ENCODE data around the gene OLFM4. TPM values are rescaled to one million over a fixed set of nuclear protein-coding genes. Genes with fewer than 3 reads are reported as not detected.

Gene OLFM4
- polyA plus RNA-seq, 1 donor: 80.0 TPM

GRCh38 chr13:53041968-53042516 is 13.4 kb downstream of the OLFM4 start:
- H3K4me1 ChIP-seq (ENCODE audit: control insufficient read depth, insufficient read depth, low read length): no peaks in the 10 kb centered on the region
- H3K4me3 ChIP-seq (ENCODE audit: low read length): no peak overlapping the region
- WGBS (ENCODE audit: insufficient coverage, low lambda C conversion rate): no CpG with 5 or more reads among the region's 3 CpGs
- DNase-seq: no peak
- no peaks in the 10 kb centered on the region for H3K36me3 ChIP-seq (ENCODE audit: control insufficient read depth, insufficient read depth, low read length)
- no peak overlapping the region for H3K27ac ChIP-seq (ENCODE audit: low read length)
- H3K9me3 ChIP-seq (ENCODE audit: control insufficient read depth, low read depth, low read length): no peaks in the 10 kb centered on the region
- H3K27me3 ChIP-seq (ENCODE audit: control insufficient read depth, insufficient read depth, low read length): no peaks in the 10 kb centered on the region

GRCh38 chr13:53042877-53043276 is 14.3 kb downstream of the OLFM4 start:
- no peaks in the 10 kb centered on the region for H3K36me3 ChIP-seq (ENCODE audit: control insufficient read depth, insufficient read depth, low read length)
- H3K27ac ChIP-seq (ENCODE audit: low read length): no peak overlapping the region
- DNase-seq: no peak
- WGBS (ENCODE audit: insufficient coverage, low lambda C conversion rate): no CpG with 5 or more reads among the region's 4 CpGs
- H3K4me3 ChIP-seq (ENCODE audit: low read length): no peak overlapping the region
- H3K9me3 ChIP-seq (ENCODE audit: control insufficient read depth, low read depth, low read length): no peaks in the 10 kb centered on the region
- H3K27me3 ChIP-seq (ENCODE audit: control insufficient read depth, insufficient read depth, low read length): no peaks in the 10 kb centered on the region
- no peaks in the 10 kb centered on the region for H3K4me1 ChIP-seq (ENCODE audit: control insufficient read depth, insufficient read depth, low read length)

- no CpG with 5 or more reads among the region's 2 CpGs for WGBS (ENCODE audit: insufficient coverage, low lambda C conversion rate)
Measured at GRCh38 chr13:53043398-53043797, 14.8 kb downstream of the OLFM4 start.

GRCh38 chr13:53045189-53045588 is 16.6 kb downstream of the OLFM4 start:
- DNase-seq: peak in 1 of 2 donors; percentile 39
- H3K27ac ChIP-seq (ENCODE audit: low read length): no peak overlapping the region
- no peaks in the 10 kb centered on the region for H3K4me1 ChIP-seq (ENCODE audit: control insufficient read depth, insufficient read depth, low read length)
- H3K9me3 ChIP-seq (ENCODE audit: control insufficient read depth, low read depth, low read length): no peaks in the 10 kb centered on the region
- no peaks in the 10 kb centered on the region for H3K27me3 ChIP-seq (ENCODE audit: control insufficient read depth, insufficient read depth, low read length)
- no peak overlapping the region for H3K4me3 ChIP-seq (ENCODE audit: low read length)
- H3K36me3 ChIP-seq (ENCODE audit: control insufficient read depth, insufficient read depth, low read length): no peaks in the 10 kb centered on the region

More at GRCh38 chr13:53043398-53043797, 14.8 kb downstream of the OLFM4 start:
- Histone ChIP-seq H3K9me3 (ENCODE audit: control insufficient read depth, low read depth, low read length) (no peaks in the 10 kb centered on the region), H3K36me3 (ENCODE audit: control insufficient read depth, insufficient read depth, low read length) (no peaks in the 10 kb centered on the region), H3K27ac (ENCODE audit: low read length) (no peak overlapping the region), H3K4me1 (ENCODE audit: control insufficient read depth, insufficient read depth, low read length) (no peaks in the 10 kb centered on the region), H3K27me3 (ENCODE audit: control insufficient read depth, insufficient read depth, low read length) (no peaks in the 10 kb centered on the region), H3K4me3 (ENCODE audit: low read length) (no peak overlapping the region)
- no peak for DNase-seq

- H3K27me3 ChIP-seq (ENCODE audit: control insufficient read depth, insufficient read depth, low read length): no peaks in the 10 kb centered on the region
- no peaks in the 10 kb centered on the region for H3K36me3 ChIP-seq (ENCODE audit: control insufficient read depth, insufficient read depth, low read length)
- H3K4me3 ChIP-seq (ENCODE audit: low read length): no peak overlapping the region
- H3K4me1 ChIP-seq (ENCODE audit: control insufficient read depth, insufficient read depth, low read length): no peaks in the 10 kb centered on the region
- no peak for DNase-seq
- no CpG with 5 or more reads among the region's 4 CpGs for WGBS (ENCODE audit: insufficient coverage, low lambda C conversion rate)
- no peak overlapping the region for H3K27ac ChIP-seq (ENCODE audit: low read length)
- H3K9me3 ChIP-seq (ENCODE audit: control insufficient read depth, low read depth, low read length): no peaks in the 10 kb centered on the region
Measured at GRCh38 chr13:53048880-53049279, 20.3 kb downstream of the OLFM4 start.

GRCh38 chr13:53050151-53050550 is 21.5 kb downstream of the OLFM4 start:
- no peak for DNase-seq

GRCh38 chr13:53052675-53053074 is 24.1 kb downstream of the OLFM4 start:
- WGBS (ENCODE audit: insufficient coverage, low lambda C conversion rate): no CpG with 5 or more reads among the region's 2 CpGs
- Histone ChIP-seq H3K36me3 (ENCODE audit: control insufficient read depth, insufficient read depth, low read length) (no peaks in the 10 kb centered on the region), H3K27ac (ENCODE audit: low read length) (no peak overlapping the region), H3K4me3 (ENCODE audit: low read length) (no peak overlapping the region), H3K9me3 (ENCODE audit: control insufficient read depth, low read depth, low read length) (no peaks in the 10 kb centered on the region), H3K4me1 (ENCODE audit: control insufficient read depth, insufficient read depth, low read length) (no peaks in the 10 kb centered on the region), H3K27me3 (ENCODE audit: control insufficient read depth, insufficient read depth, low read length) (no peaks in the 10 kb centered on the region)
- no peak for DNase-seq

More at GRCh38 chr13:53050151-53050550, 21.5 kb downstream of the OLFM4 start:
- no peak overlapping the region for H3K4me3 ChIP-seq (ENCODE audit: low read length)
- no peaks in the 10 kb centered on the region for H3K27me3 ChIP-seq (ENCODE audit: control insufficient read depth, insufficient read depth, low read length)
- H3K27ac ChIP-seq (ENCODE audit: low read length): no peak overlapping the region
- no peaks in the 10 kb centered on the region for H3K4me1 ChIP-seq (ENCODE audit: control insufficient read depth, insufficient read depth, low read length)
- 100% methylated on average over 1 of the region's 7 CpGs for WGBS (ENCODE audit: insufficient coverage, low lambda C conversion rate)
- H3K36me3 ChIP-seq (ENCODE audit: control insufficient read depth, insufficient read depth, low read length): no peaks in the 10 kb centered on the region
- no peaks in the 10 kb centered on the region for H3K9me3 ChIP-seq (ENCODE audit: control insufficient read depth, low read depth, low read length)

GRCh38 chr13:53054569-53054968 is 26.0 kb downstream of the OLFM4 start:
- Histone ChIP-seq H3K9me3 (ENCODE audit: control insufficient read depth, low read depth, low read length) (no peaks in the 10 kb centered on the region), H3K36me3 (ENCODE audit: control insufficient read depth, insufficient read depth, low read length) (no peaks in the 10 kb centered on the region), H3K27ac (ENCODE audit: low read length) (no peak overlapping the region), H3K4me1 (ENCODE audit: control insufficient read depth, insufficient read depth, low read length) (no peaks in the 10 kb centered on the region), H3K27me3 (ENCODE audit: control insufficient read depth, insufficient read depth, low read length) (no peaks in the 10 kb centered on the region), H3K4me3 (ENCODE audit: low read length) (no peak overlapping the region)
- no peak for DNase-seq
- no CpG with 5 or more reads among the region's 4 CpGs for WGBS (ENCODE audit: insufficient coverage, low lambda C conversion rate)

- no peak overlapping the region for H3K4me3 ChIP-seq (ENCODE audit: low read length)
- H3K27me3 ChIP-seq (ENCODE audit: control insufficient read depth, insufficient read depth, low read length): no peaks in the 10 kb centered on the region
- no peaks in the 10 kb centered on the region for H3K4me1 ChIP-seq (ENCODE audit: control insufficient read depth, insufficient read depth, low read length)
- WGBS (ENCODE audit: insufficient coverage, low lambda C conversion rate): no CpG with 5 or more reads among the region's 3 CpGs
- no peaks in the 10 kb centered on the region for H3K36me3 ChIP-seq (ENCODE audit: control insufficient read depth, insufficient read depth, low read length)
- DNase-seq: no peak
- no peak overlapping the region for H3K27ac ChIP-seq (ENCODE audit: low read length)
- no peaks in the 10 kb centered on the region for H3K9me3 ChIP-seq (ENCODE audit: control insufficient read depth, low read depth, low read length)
Measured at GRCh38 chr13:53058065-53058679, 29.6 kb downstream of the OLFM4 start.

- DNase-seq: no peak
- WGBS (ENCODE audit: insufficient coverage, low lambda C conversion rate): no CpG with 5 or more reads among the region's 9 CpGs
- H3K27me3 ChIP-seq (ENCODE audit: control insufficient read depth, insufficient read depth, low read length): no peaks in the 10 kb centered on the region
Measured at GRCh38 chr13:53060840-53061490, 32.4 kb downstream of the OLFM4 start.

GRCh38 chr13:53064731-53065130 is 36.1 kb downstream of the OLFM4 start:
- Histone ChIP-seq H3K27me3 (ENCODE audit: control insufficient read depth, insufficient read depth, low read length) (no peaks in the 10 kb centered on the region), H3K36me3 (ENCODE audit: control insufficient read depth, insufficient read depth, low read length) (no peaks in the 10 kb centered on the region), H3K4me1 (ENCODE audit: control insufficient read depth, insufficient read depth, low read length) (no peaks in the 10 kb centered on the region), H3K9me3 (ENCODE audit: control insufficient read depth, low read depth, low read length) (no peaks in the 10 kb centered on the region), H3K27ac (ENCODE audit: low read length) (no peak overlapping the region), H3K4me3 (ENCODE audit: low read length) (no peak overlapping the region)
- WGBS (ENCODE audit: insufficient coverage, low lambda C conversion rate): 50% methylated on average over 1 of the region's 4 CpGs
- peak in 1 of 2 donors; percentile 37 for DNase-seq

More at GRCh38 chr13:53060840-53061490, 32.4 kb downstream of the OLFM4 start:
- no peak overlapping the region for H3K27ac ChIP-seq (ENCODE audit: low read length)
- no peaks in the 10 kb centered on the region for H3K9me3 ChIP-seq (ENCODE audit: control insufficient read depth, low read depth, low read length)
- H3K36me3 ChIP-seq (ENCODE audit: control insufficient read depth, insufficient read depth, low read length): no peaks in the 10 kb centered on the region
- no peaks in the 10 kb centered on the region for H3K4me1 ChIP-seq (ENCODE audit: control insufficient read depth, insufficient read depth, low read length)
- H3K4me3 ChIP-seq (ENCODE audit: low read length): no peak overlapping the region
